HL-60 (cell line): ENCODE data around the gene COL4A3.

Experiments
- CTCF ChIP-seq: IDR thresholded peaks from one replicate; pipeline ENCODE4 v1.5.1; 2011; ENCODE audit warnings: low read length, control low read depth, inconsistent platforms; ENCODE audit not compliant: insufficient read depth
- POLR2AphosphoS5 ChIP-seq: IDR thresholded peaks from 2 replicates; pipeline ENCODE4 v1.6.1; 2012; ENCODE audit warnings: low read depth

- no peak for TF ChIP-seq CTCF
- no peak for TF ChIP-seq POLR2AphosphoS5
These were observed 28.1 kb downstream of the COL4A3 start for GRCh38 chr2:227192491-227192890.
